Caco-2 (cell line): Measurements from ENCODE around the gene CPLX1. TPM values are rescaled to one million over a fixed set of nuclear protein-coding genes. Genes with fewer than 3 reads are reported as not detected.
A peak's percentile ranks its signal among the peaks of the same experiment; 100 is the strongest.
"Not testable (repeated sequence)": the region's sequence is repeated elsewhere in the genome, so short reads cannot be mapped to it uniquely, and the experiment has no call there.

ENCODE experiments used
- BruUV-seq: library from RNA; stranded (reverse); fragments of 400-500 nt; replicated peaks from 2 replicates; lab custom pipeline; 2021; lab: Mats Ljungman, UMichigan
- CTCF ChIA-PET: fragments of 300-600 bp; sonication (Branson Sonifier 250); formaldehyde crosslinking; loops from one replicate; lab custom pipeline; 2022; ENCODE audit warnings: antibody characterized with exemption; lab: Charles Lee
- POLR2A ChIA-PET: fragments of 300-600 bp; sonication (Branson Sonifier 250); formaldehyde crosslinking; loops from one replicate; lab custom pipeline; 2022; ENCODE audit warnings: antibody characterized with exemption; lab: Charles Lee
- DNase-seq, 2 experiments: peaks; one replicate each; pipeline versions ENCODE4 v3.0.0 to v3.0.0-alpha.2; 2020 to 2022
- H3K27me3 ChIP-seq: replicated peaks from 2 replicates; pipeline ENCODE4 v1.6.0; 2011; ENCODE audit warnings: low read length; ENCODE audit not compliant: control insufficient read depth, insufficient read depth
- H3K36me3 ChIP-seq: 2 replicates; pipeline ENCODE4 v1.5.1; 2011; ENCODE audit warnings: low read length; ENCODE audit not compliant: control insufficient read depth, insufficient read depth
- H3K4me1 ChIP-seq: fragments of 250-450 bp; sonication (Bioruptor Pico); 2 replicates; pipeline ENCODE4 v1.5.1; 2020; ENCODE audit warnings: mild to moderate bottlenecking
- H3K4me3 ChIP-seq: 2 replicates; pipeline ENCODE4 v1.5.1; 2011; ENCODE audit warnings: low read depth, mild to moderate bottlenecking, control low read depth, low read length
- H3K9me3 ChIP-seq: fragments of 250-450 bp; sonication (Bioruptor Pico); 2 replicates; pipeline ENCODE4 v1.5.1; 2020; ENCODE audit warnings: mild to moderate bottlenecking, moderate library complexity
- H3K27ac Mint-ChIP-seq: one replicate; pipeline ENCODE4 v1.8.0; 2022; ENCODE audit warnings: mixed read lengths; ENCODE audit not compliant: unreplicated experiment
- H3K27me3 Mint-ChIP-seq: one replicate; pipeline ENCODE4 v1.8.0; 2022; ENCODE audit warnings: mixed read lengths; ENCODE audit not compliant: insufficient read depth, unreplicated experiment
- H3K36me3 Mint-ChIP-seq: one replicate; pipeline ENCODE4 v1.8.0; 2022; ENCODE audit warnings: mild to moderate bottlenecking, mixed read lengths; ENCODE audit not compliant: insufficient read depth, unreplicated experiment
- H3K4me1 Mint-ChIP-seq: one replicate; pipeline ENCODE4 v1.8.0; 2022; ENCODE audit warnings: low read depth, mixed read lengths; ENCODE audit not compliant: unreplicated experiment
- H3K4me3 Mint-ChIP-seq: one replicate; pipeline ENCODE4 v1.8.0; 2022; ENCODE audit warnings: mild to moderate bottlenecking, moderate library complexity, mixed read lengths; ENCODE audit not compliant: unreplicated experiment
- H3K9me3 Mint-ChIP-seq: one replicate; pipeline ENCODE4 v1.8.0; 2022; ENCODE audit warnings: mixed read lengths; ENCODE audit not compliant: unreplicated experiment
- intact Hi-C: fragments of 100-400 bp; cut with micrococcal nuclease; formaldehyde crosslinking; loops from one replicate; pipeline ENCODE4 v1.10.0; 2022; ENCODE audit not compliant: unreplicated experiment
- total RNA-seq: library from RNA; stranded (reverse); gene quantifications from 2 replicates; pipeline ENCODE4 v1.2.3, GENCODE V29; 2022
- TF ChIP-seq, protein P1 (sequence below), 2 experiments: fragments of 200-600 bp in 1 of 2; IDR thresholded peaks; 1 replicate in 1 of 2; 2 replicates in 1 of 2; pipeline versions ENCODE4 v1.5.1 to v1.8.0; 2011 to 2022; ENCODE audit warnings: antibody characterized with exemption in 1 of 2, control low read depth in 1 of 2, inconsistent platforms in 1 of 2, low read depth in 1 of 2, low read length in 1 of 2, mild to moderate bottlenecking in 1 of 2, moderate library complexity in 1 of 2; ENCODE audit not compliant: insufficient read depth in 1 of 2, severe bottlenecking in 1 of 2, unreplicated experiment in 1 of 2

Gene CPLX1
- total RNA-seq, 1 experiment from 2014 or later = 20.9 TPM

DNA sequence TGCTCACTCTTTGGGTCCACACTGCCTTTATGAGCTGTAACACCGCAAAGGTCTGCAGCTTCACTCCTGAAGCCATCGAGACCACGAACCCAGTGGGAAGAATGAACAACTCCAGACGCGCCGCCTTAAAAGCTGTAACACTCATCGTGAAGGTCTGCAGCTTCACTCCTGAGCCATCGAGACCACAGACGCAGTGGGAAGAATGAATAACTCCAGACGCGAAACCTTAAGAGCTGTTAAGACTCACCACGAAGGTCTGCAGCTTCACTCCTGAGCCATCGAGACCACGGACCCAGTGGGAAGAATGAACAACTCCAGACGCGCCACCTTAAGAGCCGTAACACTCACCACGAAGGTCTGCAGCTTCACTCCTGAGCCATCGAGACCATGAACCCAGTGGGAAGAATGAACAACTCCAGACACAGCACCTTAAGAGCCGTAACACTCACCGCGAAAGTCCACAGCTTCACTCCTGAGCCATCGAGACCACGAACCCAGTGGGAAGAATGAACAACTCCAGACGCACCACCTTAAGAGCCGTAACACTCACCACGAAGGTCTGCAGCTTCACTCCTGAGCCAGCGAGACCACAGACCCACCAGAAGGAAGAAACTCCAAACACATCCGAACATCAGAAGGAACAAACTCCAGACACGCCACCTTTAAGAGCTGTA is 51.4 kb downstream of the CPLX1 start:
- H3K36me3 ChIP-seq, H3K4me1 ChIP-seq, H3K9me3 Mint-ChIP-seq, H3K27me3 Mint-ChIP-seq, H3K4me1 Mint-ChIP-seq, H3K27me3 ChIP-seq, H3K4me3 ChIP-seq, H3K4me3 Mint-ChIP-seq, BruUV-seq, CTCF ChIA-PET, H3K9me3 ChIP-seq, intact Hi-C loops: not testable (repeated sequence)
- Mint-ChIP-seq H3K27ac (peak overlapping the region; percentile 67), H3K36me3 (peaks cover 83% of the 10 kb centered on the region)
- POLR2A ChIA-PET = interaction anchor here (0.6 kb wide), 1 partner anchor 306 kb away, joined by 4 read pairs; no protein-coding TSS in a partner anchor
- peak in 1 of 2 experiments; percentile 26 for DNase-seq

DNA sequence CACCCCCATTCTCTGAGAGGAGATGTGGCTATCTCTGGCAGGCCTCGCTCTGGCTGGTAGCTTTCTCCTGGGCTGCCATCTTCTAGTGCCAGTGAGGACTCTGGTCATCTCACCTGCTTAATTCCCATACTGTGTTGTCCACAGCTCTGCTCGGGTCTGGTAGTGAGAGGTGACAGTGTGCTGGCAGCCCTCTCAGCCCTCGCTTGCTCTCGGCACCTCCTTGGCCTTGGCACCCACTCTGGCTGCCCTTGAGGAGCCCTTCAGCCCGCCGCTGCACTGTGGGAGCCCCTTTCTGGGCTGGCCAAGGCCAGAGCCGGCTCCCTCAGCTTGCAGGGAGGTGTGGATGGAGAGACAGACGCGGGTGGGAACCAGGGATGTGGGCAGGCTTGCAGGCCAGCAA is 52.7 kb downstream of the CPLX1 start:
- ChIA-PET CTCF (no interaction called here), POLR2A (interaction anchor here (1.5 kb wide), 1 partner anchor 10 kb away, joined by 3 read pairs; no protein-coding TSS in a partner anchor)
- peaks cover 77% of the 10 kb centered on the region for H3K36me3 Mint-ChIP-seq
- no peaks in the 10 kb centered on the region for H3K27me3 Mint-ChIP-seq
- H3K36me3 ChIP-seq = peaks cover 1% of the 10 kb centered on the region
- H3K4me1 ChIP-seq = no peaks in the 10 kb centered on the region
- no peak overlapping the region for H3K27ac Mint-ChIP-seq
- no peak for DNase-seq
- no peaks in the 10 kb centered on the region for H3K9me3 ChIP-seq
- H3K4me3 ChIP-seq = no peak overlapping the region
- H3K27me3 ChIP-seq = no peaks in the 10 kb centered on the region
- no peak overlapping the region for H3K4me3 Mint-ChIP-seq
- TF ChIP-seq, protein P1, sequence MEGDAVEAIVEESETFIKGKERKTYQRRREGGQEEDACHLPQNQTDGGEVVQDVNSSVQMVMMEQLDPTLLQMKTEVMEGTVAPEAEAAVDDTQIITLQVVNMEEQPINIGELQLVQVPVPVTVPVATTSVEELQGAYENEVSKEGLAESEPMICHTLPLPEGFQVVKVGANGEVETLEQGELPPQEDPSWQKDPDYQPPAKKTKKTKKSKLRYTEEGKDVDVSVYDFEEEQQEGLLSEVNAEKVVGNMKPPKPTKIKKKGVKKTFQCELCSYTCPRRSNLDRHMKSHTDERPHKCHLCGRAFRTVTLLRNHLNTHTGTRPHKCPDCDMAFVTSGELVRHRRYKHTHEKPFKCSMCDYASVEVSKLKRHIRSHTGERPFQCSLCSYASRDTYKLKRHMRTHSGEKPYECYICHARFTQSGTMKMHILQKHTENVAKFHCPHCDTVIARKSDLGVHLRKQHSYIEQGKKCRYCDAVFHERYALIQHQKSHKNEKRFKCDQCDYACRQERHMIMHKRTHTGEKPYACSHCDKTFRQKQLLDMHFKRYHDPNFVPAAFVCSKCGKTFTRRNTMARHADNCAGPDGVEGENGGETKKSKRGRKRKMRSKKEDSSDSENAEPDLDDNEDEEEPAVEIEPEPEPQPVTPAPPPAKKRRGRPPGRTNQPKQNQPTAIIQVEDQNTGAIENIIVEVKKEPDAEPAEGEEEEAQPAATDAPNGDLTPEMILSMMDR (IDR thresholded peaks at IDR 0.05; ENCODE audit: insufficient read depth in 1 of 2, low read depth in 1 of 2, low read length in 1 of 2, severe bottlenecking in 1 of 2, unreplicated experiment in 1 of 2) = no peak
- intact Hi-C loops = no loop called here
- BruUV-seq = no TSS peak
- peaks cover 6% of the 10 kb centered on the region for H3K4me1 Mint-ChIP-seq
- H3K9me3 Mint-ChIP-seq = no peaks in the 10 kb centered on the region

DNA sequence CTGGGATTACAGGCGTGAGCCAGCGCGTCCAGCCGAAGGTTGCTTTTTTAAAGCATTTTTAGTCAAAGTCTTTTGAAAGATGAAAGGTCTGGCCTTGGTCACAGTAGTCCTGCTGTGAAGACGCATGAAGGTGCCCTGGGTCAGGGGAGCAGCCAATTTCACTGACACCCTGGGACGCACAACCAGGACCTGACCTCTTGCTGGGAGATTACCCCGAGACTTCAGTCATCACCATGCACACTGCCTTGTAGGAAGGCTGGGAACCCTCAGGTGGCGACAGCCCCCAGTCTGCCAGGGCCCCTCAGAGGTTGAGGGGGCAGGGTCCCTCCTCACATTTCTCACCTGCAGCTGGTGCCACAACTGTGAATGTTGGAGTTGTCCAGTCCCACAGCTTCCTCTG is 53.2 kb downstream of the CPLX1 start:
- Mint-ChIP-seq H3K4me1 (peaks cover 6% of the 10 kb centered on the region), H3K36me3 (peaks cover 74% of the 10 kb centered on the region), H3K27me3 (no peaks in the 10 kb centered on the region), H3K4me3 (no peak overlapping the region), H3K9me3 (no peaks in the 10 kb centered on the region), H3K27ac (no peak overlapping the region)
- ChIA-PET CTCF (no interaction called here), POLR2A (interaction anchor here (1.5 kb wide), 1 partner anchor 10 kb away, joined by 3 read pairs; no protein-coding TSS in a partner anchor)
- no TSS peak for BruUV-seq
- DNase-seq = no peak
- Histone ChIP-seq H3K4me3 (no peak overlapping the region), H3K27me3 (no peaks in the 10 kb centered on the region), H3K4me1 (no peaks in the 10 kb centered on the region), H3K9me3 (no peaks in the 10 kb centered on the region), H3K36me3 (peaks cover 1% of the 10 kb centered on the region)
- intact Hi-C loops = no loop called here
- TF ChIP-seq, protein P1 (IDR thresholded peaks at IDR 0.05; ENCODE audit: insufficient read depth in 1 of 2, low read depth in 1 of 2, low read length in 1 of 2, severe bottlenecking in 1 of 2, unreplicated experiment in 1 of 2) = no peak
